Fibroblast of the aortic adventitia (primary cell): Measurements from ENCODE around the gene RIMS4. TPM values are rescaled to one million over a fixed set of nuclear protein-coding genes. Genes with fewer than 3 reads are reported as not detected.
A peak's percentile ranks its signal among the peaks of the same experiment; 100 is the strongest.

Source experiments
- DNase-seq: peaks from one replicate; pipeline ENCODE4 v3.0.0-alpha.2; 2010; ENCODE audit warnings: low read depth
- H3K4me3 ChIP-seq: 2 replicates; pipeline ENCODE4 v1.5.1; 2011; ENCODE audit warnings: low read depth, mild to moderate bottlenecking, control low read depth, low read length, moderate library complexity
- CTCF ChIP-seq: IDR thresholded peaks from 2 replicates; pipeline ENCODE4 v1.5.1; 2011; ENCODE audit warnings: mild to moderate bottlenecking, low read length, control low read depth, inconsistent platforms; ENCODE audit not compliant: insufficient read depth
- total RNA-seq: library from RNA; depleted of rRNA; stranded (reverse); fragments of >200 nt; gene quantifications from 2 replicates; pipeline ENCODE4 v1.2.3, GENCODE V29; 2012; ENCODE audit warnings: low replicate concordance

Gene RIMS4
- total RNA-seq, 1 donor: 0.27 TPM

- DNase-seq: no peak
- TF ChIP-seq CTCF: no peak
- no peak overlapping the region for H3K4me3 ChIP-seq
Measured at GRCh38 chr20:44723798-44724362, 86.5 kb downstream of the RIMS4 start.

- DNase-seq: no peak
- TF ChIP-seq CTCF: no peak
- H3K4me3 ChIP-seq: no peak overlapping the region
Measured at GRCh38 chr20:44723391-44723790, 87.0 kb downstream of the RIMS4 start.

GRCh38 chr20:44722990-44723389 is 87.4 kb downstream of the RIMS4 start:
- no peak overlapping the region for H3K4me3 ChIP-seq
- no peak for DNase-seq
- no peak for TF ChIP-seq CTCF

GRCh38 chr20:44721785-44722054 is 88.6 kb downstream of the RIMS4 start:
- DNase-seq: no peak
- TF ChIP-seq CTCF: no peak
- H3K4me3 ChIP-seq: no peak overlapping the region

- H3K4me3 ChIP-seq: no peak overlapping the region
- no peak for TF ChIP-seq CTCF
- peak; percentile 98 for DNase-seq
Measured at GRCh38 chr20:44720997-44721784, 89.2 kb downstream of the RIMS4 start.

GRCh38 chr20:44720621-44720996 is 89.7 kb downstream of the RIMS4 start:
- no peak overlapping the region for H3K4me3 ChIP-seq
- DNase-seq: peak; percentile 80
- no peak for TF ChIP-seq CTCF

GRCh38 chr20:44719841-44720240 is 90.5 kb downstream of the RIMS4 start:
- no peak for DNase-seq
- TF ChIP-seq CTCF: no peak
- H3K4me3 ChIP-seq: no peak overlapping the region
